MCF 10A (cell line): ENCODE measurements around the gene NFILZ. TPM values are rescaled to one million over a fixed set of nuclear protein-coding genes. Genes with fewer than 3 reads are reported as not detected.

Experiments
- BruUV-seq: library from RNA; stranded (reverse); fragments of 400-500 nt; replicated peaks from 2 replicates; lab custom pipeline; 2021; lab: Mats Ljungman, UMichigan
- CTCF ChIA-PET: fragments of 300-600 bp; sonication (Branson Sonifier 250); formaldehyde crosslinking; extraction: SDS; loops from one replicate; lab custom pipeline; 2021; ENCODE audit warnings: antibody characterized with exemption, inconsistent platforms; lab: Yijun Ruan, JAX
- POLR2A ChIA-PET: fragments of 300-600, 350-650 bp; sonication (Branson Sonifier 250); formaldehyde crosslinking; extraction: SDS; loops from one replicate; lab custom pipeline; 2020; ENCODE audit warnings: antibody characterized with exemption, inconsistent platforms; lab: Yijun Ruan, JAX
- DNase-seq: peaks from one replicate; pipeline ENCODE4 v3.0.0-alpha.2; 2018; ENCODE audit not compliant: unreplicated experiment
- H3K27ac Mint-ChIP-seq: one replicate; pipeline ENCODE4 v1.8.0; 2022; ENCODE audit warnings: mild to moderate bottlenecking, low read depth, mixed read lengths; ENCODE audit not compliant: unreplicated experiment
- H3K27me3 Mint-ChIP-seq: one replicate; pipeline ENCODE4 v1.8.0; 2022; ENCODE audit warnings: mixed read lengths; ENCODE audit not compliant: insufficient read depth, unreplicated experiment
- H3K36me3 Mint-ChIP-seq: one replicate; pipeline ENCODE4 v1.8.0; 2022; ENCODE audit warnings: mild to moderate bottlenecking, moderate library complexity, mixed read lengths; ENCODE audit not compliant: insufficient read depth, unreplicated experiment
- H3K4me1 Mint-ChIP-seq: one replicate; pipeline ENCODE4 v1.8.0; 2022; ENCODE audit warnings: mixed read lengths; ENCODE audit not compliant: insufficient read depth, unreplicated experiment
- H3K4me3 Mint-ChIP-seq: one replicate; pipeline ENCODE4 v1.8.0; 2022; ENCODE audit warnings: mild to moderate bottlenecking, moderate library complexity, mixed read lengths; ENCODE audit not compliant: unreplicated experiment
- H3K9me3 Mint-ChIP-seq: one replicate; pipeline ENCODE4 v1.8.0; 2022; ENCODE audit warnings: mixed read lengths; ENCODE audit not compliant: unreplicated experiment
- intact Hi-C: fragments of 100-400 bp; cut with micrococcal nuclease; formaldehyde crosslinking; loops from 2 replicates; pipeline ENCODE4 v1.14.1; 2022
- total RNA-seq: library from RNA; stranded (reverse); gene quantifications from 2 replicates; pipeline ENCODE4 v1.2.3, GENCODE V29; 2022
- TF ChIP-seq, protein P1 (sequence below): fragments of 200-600 bp; IDR thresholded peaks from one replicate; pipeline ENCODE4 v1.8.0; 2022; ENCODE audit warnings: antibody characterized with exemption, mild to moderate bottlenecking; ENCODE audit not compliant: unreplicated experiment

The NFILZ gene
- total RNA-seq, 1 experiment from 2014 or later = not detected

DNA sequence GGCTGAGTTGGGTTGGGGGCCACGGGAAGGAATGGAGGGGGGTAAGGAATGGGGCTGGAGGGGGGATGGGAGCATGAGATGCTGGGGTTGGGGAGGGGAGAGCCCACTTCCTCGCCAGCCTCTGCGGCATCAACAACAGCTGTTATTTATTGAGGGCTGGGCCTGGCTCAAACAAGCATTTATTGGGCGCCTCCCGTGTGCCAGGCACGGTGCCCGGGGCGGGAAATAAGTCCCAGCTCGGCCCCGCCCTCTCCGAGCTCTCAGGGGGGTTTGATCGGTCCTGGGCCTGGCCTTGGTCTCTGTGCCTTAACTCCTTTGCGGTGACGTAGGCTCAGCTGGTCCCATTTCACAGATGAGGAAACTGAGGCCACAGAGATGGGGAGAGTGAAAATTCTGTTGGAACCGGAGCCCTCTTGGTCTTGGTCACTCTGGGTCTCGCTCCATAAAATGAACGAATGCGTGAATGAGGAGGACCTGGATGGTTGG is 19.0 kb upstream of the NFILZ start:
- Mint-ChIP-seq H3K27ac (no peak overlapping the region), H3K4me3 (no peak overlapping the region), H3K9me3 (no peaks in the 10 kb centered on the region), H3K27me3 (peaks cover 15% of the 10 kb centered on the region), H3K4me1 (peaks cover 26% of the 10 kb centered on the region), H3K36me3 (peaks cover 7% of the 10 kb centered on the region)
- no TSS peak for BruUV-seq
- no peak for DNase-seq
- POLR2A ChIA-PET = no interaction called here
- TF ChIP-seq, protein P1, sequence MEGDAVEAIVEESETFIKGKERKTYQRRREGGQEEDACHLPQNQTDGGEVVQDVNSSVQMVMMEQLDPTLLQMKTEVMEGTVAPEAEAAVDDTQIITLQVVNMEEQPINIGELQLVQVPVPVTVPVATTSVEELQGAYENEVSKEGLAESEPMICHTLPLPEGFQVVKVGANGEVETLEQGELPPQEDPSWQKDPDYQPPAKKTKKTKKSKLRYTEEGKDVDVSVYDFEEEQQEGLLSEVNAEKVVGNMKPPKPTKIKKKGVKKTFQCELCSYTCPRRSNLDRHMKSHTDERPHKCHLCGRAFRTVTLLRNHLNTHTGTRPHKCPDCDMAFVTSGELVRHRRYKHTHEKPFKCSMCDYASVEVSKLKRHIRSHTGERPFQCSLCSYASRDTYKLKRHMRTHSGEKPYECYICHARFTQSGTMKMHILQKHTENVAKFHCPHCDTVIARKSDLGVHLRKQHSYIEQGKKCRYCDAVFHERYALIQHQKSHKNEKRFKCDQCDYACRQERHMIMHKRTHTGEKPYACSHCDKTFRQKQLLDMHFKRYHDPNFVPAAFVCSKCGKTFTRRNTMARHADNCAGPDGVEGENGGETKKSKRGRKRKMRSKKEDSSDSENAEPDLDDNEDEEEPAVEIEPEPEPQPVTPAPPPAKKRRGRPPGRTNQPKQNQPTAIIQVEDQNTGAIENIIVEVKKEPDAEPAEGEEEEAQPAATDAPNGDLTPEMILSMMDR = no peak
- intact Hi-C loops = no loop called here
- CTCF ChIA-PET = interaction anchor here (1.0 kb wide), 1 partner anchor 26 kb away, joined by 4 read pairs; no protein-coding TSS in a partner anchor

DNA sequence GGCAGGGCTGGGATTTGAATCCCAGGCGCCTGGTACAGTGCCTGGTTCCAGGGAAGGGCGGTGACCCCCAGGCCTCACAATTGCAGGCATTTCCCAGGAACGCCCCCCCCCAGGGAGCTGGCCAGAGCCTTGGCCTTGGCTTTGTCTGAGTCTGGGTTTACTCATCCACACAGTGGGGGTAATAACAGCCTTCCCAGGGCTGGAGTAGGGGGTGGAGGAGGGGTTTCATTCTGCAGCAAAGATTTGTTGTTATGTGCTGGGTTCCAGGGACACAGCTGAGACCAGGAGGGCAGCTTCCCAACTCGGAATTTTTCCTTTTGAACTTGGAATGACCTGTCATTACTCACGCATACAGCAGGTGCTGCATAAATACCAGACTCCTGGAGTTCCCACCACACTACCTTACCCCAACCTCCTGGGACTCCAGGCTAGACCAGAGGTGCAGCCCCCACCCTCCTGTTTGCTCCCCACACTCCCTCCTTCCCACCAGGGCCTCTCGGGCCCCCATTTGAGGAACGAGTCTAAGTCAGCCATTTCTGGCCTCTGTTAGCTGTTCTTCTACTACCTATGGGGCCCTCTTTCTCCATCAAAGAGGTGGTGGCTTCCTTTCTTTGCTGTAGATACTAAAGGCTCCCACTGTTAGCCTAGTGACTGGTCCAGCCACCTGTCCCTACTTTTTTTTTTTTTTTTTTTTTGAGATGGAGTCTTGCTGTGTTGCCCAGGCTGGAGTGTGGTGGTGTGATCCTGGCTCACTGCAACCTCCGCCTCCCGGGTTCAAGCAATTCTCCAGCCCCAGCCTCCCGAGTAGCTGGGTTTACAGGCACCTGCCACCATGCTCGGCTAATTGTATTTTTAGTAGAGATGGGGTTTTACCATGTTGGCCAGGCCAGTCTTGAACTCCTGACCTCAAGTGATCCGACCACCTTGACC is 18.3 kb upstream of the NFILZ start:
- peaks cover 26% of the 10 kb centered on the region for H3K4me1 Mint-ChIP-seq
- ChIA-PET CTCF (interaction anchor here (0.7 to 1.0 kb wide), 2 partner anchors 25 to 26 kb away, joined by 3 to 4 read pairs; no protein-coding TSS in a partner anchor), POLR2A (no interaction called here)
- BruUV-seq = no TSS peak
- no peak for DNase-seq
- no peak overlapping the region for H3K4me3 Mint-ChIP-seq
- no peaks in the 10 kb centered on the region for H3K9me3 Mint-ChIP-seq
- H3K27me3 Mint-ChIP-seq = peaks cover 15% of the 10 kb centered on the region
- peaks cover 7% of the 10 kb centered on the region for H3K36me3 Mint-ChIP-seq
- intact Hi-C loops = no loop called here
- TF ChIP-seq, protein P1 = no peak
- H3K27ac Mint-ChIP-seq = no peak overlapping the region

DNA sequence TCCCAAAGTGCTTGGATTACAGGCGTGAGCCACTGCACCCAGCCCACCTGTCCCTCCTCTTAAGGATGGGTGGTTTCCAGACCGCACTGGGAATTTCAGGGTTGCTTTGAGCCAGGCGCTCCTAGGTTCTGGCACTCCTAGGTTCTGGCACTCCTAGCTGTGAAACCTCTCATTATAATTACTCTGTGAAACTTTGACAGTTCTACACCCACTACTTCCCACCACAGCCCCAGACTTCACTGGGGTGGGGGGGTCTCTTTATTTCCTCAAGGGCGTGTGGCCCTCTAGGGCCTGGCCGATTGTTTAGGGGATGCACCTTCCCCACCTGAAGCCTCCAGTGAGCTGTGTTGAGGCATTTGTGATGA is 17.6 kb upstream of the NFILZ start:
- H3K4me1 Mint-ChIP-seq = peaks cover 20% of the 10 kb centered on the region
- ChIA-PET POLR2A (no interaction called here), CTCF (interaction anchor here (0.7 kb wide), 1 partner anchor 26 kb away, joined by 3 read pairs; no protein-coding TSS in a partner anchor)
- no peak overlapping the region for H3K4me3 Mint-ChIP-seq
- no peak for DNase-seq
- TF ChIP-seq, protein P1 = no peak
- H3K36me3 Mint-ChIP-seq = peaks cover 7% of the 10 kb centered on the region
- intact Hi-C loops = no loop called here
- no peaks in the 10 kb centered on the region for H3K9me3 Mint-ChIP-seq
- BruUV-seq = no TSS peak
- no peak overlapping the region for H3K27ac Mint-ChIP-seq
- H3K27me3 Mint-ChIP-seq = peaks cover 15% of the 10 kb centered on the region

DNA sequence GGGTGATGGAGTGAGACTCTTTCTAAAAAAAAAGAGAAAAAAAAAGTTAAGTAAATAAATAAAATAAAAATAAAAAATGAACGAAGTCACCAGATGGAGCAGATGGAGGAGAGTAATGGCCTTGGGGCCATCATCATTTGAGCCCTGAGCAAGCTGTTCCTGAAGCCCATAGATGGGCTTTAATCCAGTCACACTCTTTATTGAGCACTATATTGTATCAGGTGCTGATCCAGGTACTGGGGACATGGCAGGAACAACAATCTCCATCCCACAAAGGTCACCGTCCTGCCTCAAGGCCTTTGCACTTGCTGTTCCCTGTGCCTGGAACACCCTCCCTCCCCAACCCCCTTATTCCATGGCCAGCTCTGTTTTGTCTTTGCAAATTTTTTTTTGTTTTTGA is 16.0 kb upstream of the NFILZ start:
- TF ChIP-seq, protein P1 = no peak
- Mint-ChIP-seq H3K27me3 (peaks cover 15% of the 10 kb centered on the region), H3K36me3 (peaks cover 7% of the 10 kb centered on the region), H3K4me1 (peaks cover 8% of the 10 kb centered on the region), H3K27ac (no peak overlapping the region), H3K9me3 (no peaks in the 10 kb centered on the region), H3K4me3 (no peak overlapping the region)
- ChIA-PET POLR2A (no interaction called here), CTCF (interaction anchor here (0.6 to 1.4 kb wide), 7 partner anchors 17 to 41 kb away, joined by 3 to 6 read pairs (median 3); no protein-coding TSS in a partner anchor)
- BruUV-seq = no TSS peak
- no peak for DNase-seq
- intact Hi-C loops = no loop called here
